CD14-positive monocyte (primary cell): ENCODE data around the gene GIT2. TPM values are rescaled to one million over a fixed set of nuclear protein-coding genes. Genes with fewer than 3 reads are reported as not detected.

Experiments used
- DNase-seq, 3 donors: peaks; one replicate each; pipeline ENCODE4 v3.0.0-alpha.2; 2011 to 2022
- H2AFZ ChIP-seq: 2 replicates; pipeline ENCODE4 v1.6.0; 2012; ENCODE audit warnings: mild to moderate bottlenecking, low read depth, low read length, inconsistent platforms; ENCODE audit not compliant: insufficient read depth, poor library complexity, severe bottlenecking
- H3K27ac ChIP-seq, 2 donors: 1 replicate in 1 of 2; 2 replicates in 1 of 2; pipeline ENCODE4 v1.5.1; 2012 to 2013; ENCODE audit warnings: low read length in 2 of 2, control low read depth in 1 of 2, inconsistent platforms in 1 of 2, low read depth in 1 of 2, mild to moderate bottlenecking in 1 of 2
- H3K27me3 ChIP-seq, 2 donors: one replicate each; pipeline versions ENCODE4 v1.6.0 to v1.6.1; 2011 to 2013; ENCODE audit warnings: low read length in 2 of 2; ENCODE audit not compliant: control insufficient read depth in 2 of 2, insufficient read depth in 2 of 2
- H3K36me3 ChIP-seq, 2 donors: replicated peaks in 1 of 2; 1 replicate in 1 of 2; 2 replicates in 1 of 2; pipeline versions ENCODE4 v1.5.1 to v1.6.1; 2012 to 2013; ENCODE audit warnings: low read length in 2 of 2, control low read depth in 1 of 2, inconsistent platforms in 1 of 2, mild to moderate bottlenecking in 1 of 2; ENCODE audit not compliant: insufficient read depth in 2 of 2, control insufficient read depth in 1 of 2
- H3K4me1 ChIP-seq, 2 donors: 1 replicate in 1 of 2; 2 replicates in 1 of 2; pipeline versions ENCODE4 v1.5.1 to v1.6.1; 2012 to 2013; ENCODE audit warnings: low read length in 2 of 2, control low read depth in 1 of 2, inconsistent platforms in 1 of 2, mild to moderate bottlenecking in 1 of 2, moderate library complexity in 1 of 2; ENCODE audit not compliant: insufficient read depth in 2 of 2, control insufficient read depth in 1 of 2
- H3K4me2 ChIP-seq: replicated peaks from 2 replicates; pipeline ENCODE3; 2012; ENCODE audit warnings: low read length, moderate library complexity, mild to moderate bottlenecking; ENCODE audit not compliant: poor library complexity, severe bottlenecking; ENCODE audit errors: extremely low read depth
- H3K4me3 ChIP-seq, 3 experiments: fragments of 200-600 bp in 1 of 3; sonication (generic) in 1 of 3; replicated peaks in 1 of 3; 1 replicate in 2 of 3; 2 replicates in 1 of 3; pipeline ENCODE4 v1.5.1; 2011 to 2013; ENCODE audit warnings: low read length in 3 of 3, mild to moderate bottlenecking in 3 of 3, control low read depth in 2 of 3, low read depth in 2 of 3, inconsistent platforms in 1 of 3, moderate library complexity in 1 of 3
- H3K79me2 ChIP-seq: 2 replicates; pipeline ENCODE4 v1.6.0; 2012; ENCODE audit warnings: mild to moderate bottlenecking, control low read depth, inconsistent platforms, low read length, moderate library complexity; ENCODE audit not compliant: insufficient read depth
- H3K9ac ChIP-seq: 2 replicates; pipeline ENCODE4 v1.6.0; 2017; ENCODE audit warnings: low read length, mild to moderate bottlenecking; ENCODE audit not compliant: insufficient read depth, poor library complexity, severe bottlenecking
- H3K9me3 ChIP-seq, 2 donors: replicated peaks in 1 of 2; 1 replicate in 1 of 2; 2 replicates in 1 of 2; pipeline versions ENCODE4 v1.5.1 to v1.6.1; 2012 to 2013; ENCODE audit warnings: low read length in 2 of 2, control low read depth in 1 of 2; ENCODE audit not compliant: control insufficient read depth in 1 of 2, insufficient read depth in 1 of 2
- H4K20me1 ChIP-seq: 2 replicates; pipeline ENCODE4 v1.6.0; 2012; ENCODE audit warnings: mild to moderate bottlenecking, low read length, control low read depth, moderate library complexity; ENCODE audit not compliant: insufficient read depth
- H3K27ac Mint-ChIP-seq, 7 donors: one replicate each; pipeline ENCODE4 v1.8.0; 2020; ENCODE audit warnings: mild to moderate bottlenecking in 7 of 7, mixed read lengths in 7 of 7, moderate library complexity in 6 of 7, inconsistent platforms in 2 of 7
- H3K27me3 Mint-ChIP-seq, 3 donors: one replicate each; pipeline ENCODE4 v1.8.0; 2021 to 2022; ENCODE audit warnings: low read depth in 3 of 3, mild to moderate bottlenecking in 3 of 3, mixed read lengths in 3 of 3, moderate library complexity in 3 of 3, inconsistent platforms in 1 of 3
- H3K36me3 Mint-ChIP-seq, 2 donors: one replicate each; pipeline ENCODE4 v1.8.0; 2020; ENCODE audit warnings: mixed read lengths in 2 of 2, inconsistent platforms in 1 of 2, mild to moderate bottlenecking in 1 of 2
- H3K4me1 Mint-ChIP-seq: one replicate; pipeline ENCODE4 v1.8.0; 2020; ENCODE audit warnings: mild to moderate bottlenecking, mixed read lengths
- H3K4me3 Mint-ChIP-seq, 2 donors: one replicate each; pipeline ENCODE4 v1.8.0; 2020; ENCODE audit warnings: mild to moderate bottlenecking in 2 of 2, mixed read lengths in 2 of 2, moderate library complexity in 1 of 2
- H3K9me3 Mint-ChIP-seq, 7 donors: one replicate each; pipeline ENCODE4 v1.8.0; 2020 to 2022; ENCODE audit warnings: mixed read lengths in 7 of 7, mild to moderate bottlenecking in 6 of 7, moderate library complexity in 6 of 7, inconsistent platforms in 2 of 7
- WGBS: methylation state at CpG from one replicate; pipeline ENCODE4 v1.1.5; 2013; ENCODE audit warnings: missing lambda C conversion rate; ENCODE audit not compliant: insufficient coverage; 5-methylcytosine and 5-hydroxymethylcytosine counted together
- intact Hi-C, 2 donors: fragments of 100-400 bp; cut with micrococcal nuclease; formaldehyde crosslinking; loops; one replicate each; pipeline versions ENCODE4 v1.15.0 to v1.15.1; 2023
- polyA plus RNA-seq, 3 donors: library from polyadenylated mRNA; depleted of rRNA in 1 of 3; unstranded in 2 of 3; stranded (reverse) in 1 of 3; fragments of 300-500 nt in 2 of 3; fragments of >200 nt in 1 of 3; fragmentation: Illumina TruSeq in 2 of 3; gene quantifications; 1 replicate in 2 of 3; 2 replicates in 1 of 3; pipeline ENCODE4 v1.2.3, GENCODE V29; 2012 to 2021
- TF ChIP-seq, protein P1 (sequence below): fragments of 200-600 bp; IDR thresholded peaks from one replicate; pipeline ENCODE4 v1.8.0; 2022; ENCODE audit warnings: antibody characterized with exemption, mild to moderate bottlenecking

GIT2 gene
- polyA plus RNA-seq, 3 donors = 75.8 to 139 (median 98.8) TPM

DNA sequence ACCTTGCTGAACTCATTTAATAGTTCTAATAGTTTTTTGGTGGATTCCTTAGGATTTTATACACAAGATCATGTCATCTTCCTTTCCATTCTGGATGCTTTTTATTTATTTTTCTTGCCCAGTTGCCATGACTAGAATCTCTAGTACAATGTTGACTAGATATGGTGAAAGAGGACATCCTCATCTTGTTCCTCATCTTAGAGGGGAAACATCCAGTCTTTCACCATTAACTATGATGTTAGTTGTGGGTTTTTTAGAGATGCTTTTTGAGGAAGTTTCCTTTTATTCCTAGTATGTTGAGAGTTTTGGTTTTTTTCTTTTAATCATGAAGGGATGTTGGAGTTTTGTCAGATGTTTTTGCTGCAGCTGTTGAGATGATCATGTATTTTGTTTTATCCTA lies 11.7 kb upstream of the GIT2 start:
- intact Hi-C loops = no loop called here
- H3K4me2 ChIP-seq = no peak overlapping the region
- no peak overlapping the region for H3K4me3 Mint-ChIP-seq
- peaks cover 24 to 26% of the 10 kb centered on the region in 2 donors for H3K4me1 ChIP-seq
- H3K79me2 ChIP-seq = peaks cover 91% of the 10 kb centered on the region
- peaks cover 0 to 3% (median 2%) of the 10 kb centered on the region in 3 donors for H3K27me3 Mint-ChIP-seq
- H4K20me1 ChIP-seq = peaks cover 41% of the 10 kb centered on the region
- H3K9ac ChIP-seq = no peak overlapping the region
- H3K4me3 ChIP-seq = no peak overlapping the region
- peak overlapping the region; percentile 81 to 96 (median 94) for H3K27ac Mint-ChIP-seq
- H3K9me3 ChIP-seq = peaks cover 24 to 25% of the 10 kb centered on the region in 2 donors
- peaks cover 13 to 42% of the 10 kb centered on the region in 2 donors for H3K36me3 ChIP-seq
- no peak overlapping the region for H2AFZ ChIP-seq
- H3K27ac ChIP-seq = peak overlapping the region; percentile 79 to 81
- peaks cover 10 to 38% (median 33%) of the 10 kb centered on the region in 7 donors for H3K9me3 Mint-ChIP-seq
- TF ChIP-seq, protein P1, sequence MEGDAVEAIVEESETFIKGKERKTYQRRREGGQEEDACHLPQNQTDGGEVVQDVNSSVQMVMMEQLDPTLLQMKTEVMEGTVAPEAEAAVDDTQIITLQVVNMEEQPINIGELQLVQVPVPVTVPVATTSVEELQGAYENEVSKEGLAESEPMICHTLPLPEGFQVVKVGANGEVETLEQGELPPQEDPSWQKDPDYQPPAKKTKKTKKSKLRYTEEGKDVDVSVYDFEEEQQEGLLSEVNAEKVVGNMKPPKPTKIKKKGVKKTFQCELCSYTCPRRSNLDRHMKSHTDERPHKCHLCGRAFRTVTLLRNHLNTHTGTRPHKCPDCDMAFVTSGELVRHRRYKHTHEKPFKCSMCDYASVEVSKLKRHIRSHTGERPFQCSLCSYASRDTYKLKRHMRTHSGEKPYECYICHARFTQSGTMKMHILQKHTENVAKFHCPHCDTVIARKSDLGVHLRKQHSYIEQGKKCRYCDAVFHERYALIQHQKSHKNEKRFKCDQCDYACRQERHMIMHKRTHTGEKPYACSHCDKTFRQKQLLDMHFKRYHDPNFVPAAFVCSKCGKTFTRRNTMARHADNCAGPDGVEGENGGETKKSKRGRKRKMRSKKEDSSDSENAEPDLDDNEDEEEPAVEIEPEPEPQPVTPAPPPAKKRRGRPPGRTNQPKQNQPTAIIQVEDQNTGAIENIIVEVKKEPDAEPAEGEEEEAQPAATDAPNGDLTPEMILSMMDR = no peak
- no peaks in the 10 kb centered on the region for H3K27me3 ChIP-seq
- DNase-seq = peak; percentile 85 to 95 (median 94)
- H3K4me1 Mint-ChIP-seq = peaks cover 41% of the 10 kb centered on the region
- peaks cover 40 to 72% of the 10 kb centered on the region in 2 donors for H3K36me3 Mint-ChIP-seq

GRCh38 chr12:110006115-110006514 lies 9.9 kb upstream of the GIT2 start:
- peaks cover 24 to 25% of the 10 kb centered on the region in 2 donors for H3K9me3 ChIP-seq
- TF ChIP-seq, protein P1 = no peak
- no peak overlapping the region for H3K4me2 ChIP-seq
- H2AFZ ChIP-seq = no peak overlapping the region
- peaks cover 10 to 38% (median 33%) of the 10 kb centered on the region in 7 donors for H3K9me3 Mint-ChIP-seq
- peaks cover 91% of the 10 kb centered on the region for H3K79me2 ChIP-seq
- peaks cover 12 to 40% of the 10 kb centered on the region in 2 donors for H3K36me3 ChIP-seq
- intact Hi-C loops = no loop called here
- H3K4me1 Mint-ChIP-seq = peaks cover 35% of the 10 kb centered on the region
- peaks cover 10 to 18% of the 10 kb centered on the region in 2 donors for H3K4me1 ChIP-seq
- DNase-seq = no peak
- no peak overlapping the region for H3K4me3 ChIP-seq
- H4K20me1 ChIP-seq = peaks cover 46% of the 10 kb centered on the region
- 100% methylated on average over 1 of the region's 4 CpGs for whole genome bisulfite sequencing
- no peak overlapping the region for H3K9ac ChIP-seq
- H3K4me3 Mint-ChIP-seq = no peak overlapping the region
- peak overlapping the region in 5 of 7 donors; percentile 31 to 94 (median 83) for H3K27ac Mint-ChIP-seq
- peaks cover 0 to 2% (median 2%) of the 10 kb centered on the region in 3 donors for H3K27me3 Mint-ChIP-seq
- peaks cover 37 to 65% of the 10 kb centered on the region in 2 donors for H3K36me3 Mint-ChIP-seq
- peak overlapping the region in 1 of 2 donors; percentile 81 for H3K27ac ChIP-seq
- no peaks in the 10 kb centered on the region for H3K27me3 ChIP-seq
